T-helper 22 cell (primary cell): Measurements from ENCODE around the gene CALD1.

Source experiments
- DNase-seq: peaks from one replicate; pipeline ENCODE4 v3.0.0-alpha.2; 2020; ENCODE audit warnings: low read depth

The CALD1 gene

GRCh38 chr7:135001390-135002165 lies 222.1 kb downstream of the CALD1 start:
- no peak for DNase-seq

GRCh38 chr7:135012229-135012628 lies 232.8 kb downstream of the CALD1 start:
- no peak for DNase-seq
